ENCODE measurements around the gene SLC43A2. TPM values are rescaled to one million over a fixed set of nuclear protein-coding genes. Genes with fewer than 3 reads are reported as not detected.

The SLC43A2 gene
- total RNA-seq, 1 donor from 2014 or later: 71.4 TPM

DNA sequence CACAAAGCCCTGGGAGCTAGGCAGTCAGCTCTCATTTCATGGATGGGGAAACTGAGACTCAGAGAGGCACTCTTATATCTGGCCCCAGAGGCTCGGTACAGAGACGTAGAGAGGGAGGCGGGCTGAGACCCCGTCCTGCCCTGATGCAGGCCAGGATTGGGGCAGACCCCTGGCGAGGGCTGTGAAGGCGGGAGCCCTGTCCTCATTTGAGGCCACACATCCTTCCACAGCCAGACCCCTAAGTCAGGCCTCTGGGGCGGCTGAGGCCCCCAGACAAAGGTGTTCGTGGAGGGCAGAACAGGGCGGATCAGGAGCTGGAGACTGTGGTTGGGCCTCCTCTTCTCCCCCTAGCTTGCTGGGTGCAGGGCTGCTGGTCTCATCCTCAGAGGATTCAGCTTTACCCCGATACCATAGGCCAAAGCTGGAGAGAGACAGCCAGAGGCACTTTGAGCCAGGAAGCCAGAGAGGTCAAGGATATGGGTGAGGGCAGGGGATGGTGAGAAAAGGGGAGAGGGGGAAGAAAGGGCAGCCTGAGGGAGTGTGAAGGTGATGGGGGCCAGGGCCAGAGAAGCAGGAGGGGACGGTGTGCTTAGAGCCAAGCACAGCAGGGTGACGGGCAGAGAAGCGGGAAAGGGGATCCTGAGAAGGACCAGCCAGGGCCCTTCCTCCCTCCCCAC lies 17.7 kb upstream of the SLC43A2 start:
- H3K36me3 Mint-ChIP-seq (ENCODE audit: low read depth, unreplicated experiment): peaks cover 17% of the 10 kb centered on the region
- peak overlapping the region; percentile 94 for H3K4me3 Mint-ChIP-seq (ENCODE audit: unreplicated experiment)
- H3K4me1 Mint-ChIP-seq (ENCODE audit: unreplicated experiment): peaks cover 40% of the 10 kb centered on the region
- peaks cover 20% of the 10 kb centered on the region for H3K27me3 Mint-ChIP-seq (ENCODE audit: unreplicated experiment)
- no peaks in the 10 kb centered on the region for H3K9me3 Mint-ChIP-seq (ENCODE audit: unreplicated experiment)
- peak overlapping the region; percentile 93 for H3K27ac Mint-ChIP-seq (ENCODE audit: unreplicated experiment)
- TF ChIP-seq CTCF (IDR thresholded peaks at IDR 0.05; ENCODE audit: unreplicated experiment): no peak
- no peak for DNase-seq (ENCODE audit: low spot score)

DNA sequence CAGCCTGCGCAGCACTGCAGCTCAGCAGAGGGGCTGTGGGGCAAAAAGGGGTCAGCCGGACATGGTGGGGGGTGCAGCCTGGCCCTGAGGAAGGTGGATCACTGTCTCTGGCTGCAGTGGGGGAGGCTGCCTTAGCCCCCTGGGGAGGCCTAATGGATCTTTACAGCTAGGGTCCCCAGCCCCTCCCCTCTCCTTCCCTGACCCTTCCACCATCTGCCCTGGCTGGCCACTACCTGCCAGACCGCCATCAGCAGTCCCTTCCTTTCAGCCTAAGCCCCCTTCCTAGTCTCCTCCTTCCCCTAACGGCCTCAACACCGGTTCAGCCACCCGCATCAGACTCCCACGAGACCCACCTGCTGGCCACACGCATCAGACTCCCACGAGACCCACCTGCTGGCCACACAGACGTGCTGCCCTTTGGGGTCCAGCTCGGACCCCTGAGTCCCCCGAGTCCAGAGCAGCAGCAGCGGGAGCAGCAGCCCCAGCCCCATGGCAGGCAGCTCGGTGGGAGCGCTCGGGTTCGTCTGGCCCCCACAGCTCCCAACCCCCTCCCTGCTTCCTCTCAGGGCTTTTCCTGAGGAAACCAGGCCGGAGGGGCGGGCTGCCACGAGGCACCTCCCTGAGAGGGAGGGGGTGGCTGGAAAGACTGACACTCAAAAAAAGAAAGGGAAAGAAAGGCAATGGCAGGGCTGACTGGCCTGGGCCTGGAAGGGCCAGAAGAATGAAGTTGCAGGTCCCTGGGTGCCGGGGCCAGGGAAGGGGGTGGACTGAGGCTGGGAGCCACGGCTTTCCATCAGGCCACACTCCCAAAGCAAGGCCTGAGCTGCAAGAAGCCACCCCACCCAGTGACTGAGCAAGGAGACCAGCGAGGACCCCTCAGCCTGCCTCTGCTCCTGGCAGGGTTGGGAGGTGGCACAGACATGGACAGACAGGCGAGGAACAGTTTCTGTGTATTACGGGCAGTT lies 16.9 kb upstream of the SLC43A2 start, which contains the start of gene SCARF1:
TSS of gene SCARF1 (minus strand) at position 526 of the 965 bp plus-strand sequence. CDS start at position 491, 35 bp downstream.
- H3K27ac Mint-ChIP-seq (ENCODE audit: unreplicated experiment): peak within 1 kb of the TSS; percentile 93
- H3K36me3 Mint-ChIP-seq (ENCODE audit: low read depth, unreplicated experiment): peaks cover 23% of the 10 kb centered on the region
- TF ChIP-seq CTCF (IDR thresholded peaks at IDR 0.05; ENCODE audit: unreplicated experiment): no peak
- H3K9me3 Mint-ChIP-seq (ENCODE audit: unreplicated experiment): no peaks in the 10 kb centered on the region
- peaks cover 47% of the 10 kb centered on the region for H3K4me1 Mint-ChIP-seq (ENCODE audit: unreplicated experiment)
- peaks cover 26% of the 10 kb centered on the region for H3K27me3 Mint-ChIP-seq (ENCODE audit: unreplicated experiment)
- H3K4me3 Mint-ChIP-seq (ENCODE audit: unreplicated experiment): peak within 1 kb of the TSS; percentile 94
- peak; percentile 78 for DNase-seq (ENCODE audit: low spot score)

- no peaks in the 10 kb centered on the region for H3K9me3 Mint-ChIP-seq (ENCODE audit: unreplicated experiment)
- DNase-seq (ENCODE audit: low spot score): no peak
- peak overlapping the region; percentile 93 for H3K27ac Mint-ChIP-seq (ENCODE audit: unreplicated experiment)
- H3K4me3 Mint-ChIP-seq (ENCODE audit: unreplicated experiment): peak overlapping the region; percentile 94
- TF ChIP-seq CTCF (IDR thresholded peaks at IDR 0.05; ENCODE audit: unreplicated experiment): no peak
- peaks cover 23% of the 10 kb centered on the region for H3K36me3 Mint-ChIP-seq (ENCODE audit: low read depth, unreplicated experiment)
- peaks cover 47% of the 10 kb centered on the region for H3K4me1 Mint-ChIP-seq (ENCODE audit: unreplicated experiment)
- H3K27me3 Mint-ChIP-seq (ENCODE audit: unreplicated experiment): peaks cover 24% of the 10 kb centered on the region
These were observed 16.0 kb upstream of the SLC43A2 start for GRCh38 chr17:1644493-1645206.

DNA sequence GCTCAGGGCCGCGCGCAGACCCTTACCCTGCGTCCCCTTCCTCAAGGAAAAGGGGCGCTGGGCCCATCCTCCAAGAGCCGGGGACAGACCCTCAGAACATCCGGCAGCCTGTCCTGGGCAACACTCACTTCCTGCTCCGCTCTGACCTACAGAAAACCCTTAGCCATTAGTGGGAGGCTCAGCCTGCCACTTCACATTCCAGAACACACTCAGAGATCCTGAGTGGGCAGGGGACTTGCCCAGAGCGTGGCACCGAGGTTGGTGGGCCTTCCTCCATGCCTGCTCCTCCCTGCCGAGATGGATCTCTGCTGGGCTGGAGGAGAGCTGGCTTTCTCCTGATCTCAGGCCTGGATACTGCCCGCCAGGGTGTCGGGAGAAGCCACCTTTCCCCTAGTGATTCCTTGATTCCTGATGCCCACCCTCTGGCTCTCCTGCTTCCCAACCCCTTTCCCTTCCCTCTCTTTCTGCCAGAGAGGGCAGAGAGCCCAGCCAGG lies 15.4 kb upstream of the SLC43A2 start:
- H3K36me3 Mint-ChIP-seq (ENCODE audit: low read depth, unreplicated experiment): peaks cover 23% of the 10 kb centered on the region
- peak overlapping the region; percentile 94 for H3K4me3 Mint-ChIP-seq (ENCODE audit: unreplicated experiment)
- no peak for DNase-seq (ENCODE audit: low spot score)
- no peaks in the 10 kb centered on the region for H3K9me3 Mint-ChIP-seq (ENCODE audit: unreplicated experiment)
- no peak for TF ChIP-seq CTCF (IDR thresholded peaks at IDR 0.05; ENCODE audit: unreplicated experiment)
- H3K27ac Mint-ChIP-seq (ENCODE audit: unreplicated experiment): peak overlapping the region; percentile 93
- H3K27me3 Mint-ChIP-seq (ENCODE audit: unreplicated experiment): peaks cover 24% of the 10 kb centered on the region
- H3K4me1 Mint-ChIP-seq (ENCODE audit: unreplicated experiment): peaks cover 48% of the 10 kb centered on the region

Measured in endothelial cell (in vitro differentiated cells).